Stimulated activated memory B cell treated with anti-CD40 and anti-IgM and Interleukin-4, amounts not matched to agents 10 μg/mL and 1 μg/mL and 100 μg/mL, for 72 hours (primary cell): Measurements from ENCODE around the gene ARHGAP42.
A peak's percentile ranks its signal among the peaks of the same experiment; 100 is the strongest.

Source experiments
- ATAC-seq: fragments of 150-1000 bp; cut with Tn5 transposase; 2 replicates; pipeline ENCODE4 v1.10.0; 2021
- H3K27ac Mint-ChIP-seq: one replicate; pipeline ENCODE4 v1.8.0; 2022; ENCODE audit warnings: mild to moderate bottlenecking, mixed read lengths
- H3K27me3 Mint-ChIP-seq: one replicate; pipeline ENCODE4 v1.8.0; 2022; ENCODE audit warnings: mixed read lengths
- H3K36me3 Mint-ChIP-seq: one replicate; pipeline ENCODE4 v1.8.0; 2022; ENCODE audit warnings: mixed read lengths
- H3K4me1 Mint-ChIP-seq: one replicate; pipeline ENCODE4 v1.8.0; 2022; ENCODE audit warnings: mixed read lengths
- H3K4me3 Mint-ChIP-seq: one replicate; pipeline ENCODE4 v1.8.0; 2022; ENCODE audit warnings: mild to moderate bottlenecking, moderate library complexity, mixed read lengths
- H3K9me3 Mint-ChIP-seq: one replicate; pipeline ENCODE4 v1.8.0; 2022; ENCODE audit warnings: mixed read lengths

The ARHGAP42 gene

DNA sequence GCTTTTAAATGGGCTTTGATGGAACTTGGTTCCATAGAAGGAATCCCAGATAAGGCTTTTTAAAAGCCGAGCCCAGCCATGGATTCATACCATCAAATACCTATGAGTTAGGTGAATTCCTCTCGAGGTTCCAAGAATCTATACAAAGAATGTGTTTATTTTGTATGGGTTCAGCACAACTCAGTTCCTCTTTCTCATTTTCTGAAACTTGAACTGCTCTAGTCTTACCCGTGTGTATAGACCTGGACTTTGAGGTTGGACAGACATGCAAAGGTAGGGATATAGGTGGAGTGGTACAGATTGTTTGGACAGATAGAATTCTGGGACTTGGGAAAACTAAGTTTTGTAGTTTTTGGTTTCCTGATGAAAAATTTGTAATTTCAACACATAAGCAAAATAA lies 344.6 kb downstream of the ARHGAP42 start:
- no peaks in the 10 kb centered on the region for H3K36me3 Mint-ChIP-seq
- peak; percentile 57 for ATAC-seq
- peak overlapping the region; percentile 2 for H3K27ac Mint-ChIP-seq
- no peaks in the 10 kb centered on the region for H3K27me3 Mint-ChIP-seq
- peaks cover 17% of the 10 kb centered on the region for H3K4me1 Mint-ChIP-seq
- no peak overlapping the region for H3K4me3 Mint-ChIP-seq
- H3K9me3 Mint-ChIP-seq: peaks cover 3% of the 10 kb centered on the region

DNA sequence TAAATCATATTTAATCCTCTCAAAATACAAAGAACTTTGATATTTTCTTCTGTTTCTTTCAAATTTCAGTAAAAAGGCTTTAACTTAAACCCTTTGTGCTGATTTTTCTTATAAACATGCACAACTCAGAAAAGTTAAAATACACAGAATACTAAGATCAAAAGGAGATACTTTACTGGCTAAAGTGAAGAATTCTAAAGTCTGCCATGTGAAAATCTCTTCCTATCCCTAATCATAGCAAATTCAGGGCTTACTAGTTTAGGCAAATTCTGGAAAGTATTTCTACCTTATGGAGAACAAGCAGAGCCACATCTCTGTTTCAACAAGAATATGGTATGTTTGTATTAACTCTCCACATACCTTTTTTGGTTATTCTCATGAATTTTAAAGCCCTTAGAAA lies 345.9 kb downstream of the ARHGAP42 start:
- no peak overlapping the region for H3K4me3 Mint-ChIP-seq
- peaks cover 3% of the 10 kb centered on the region for H3K9me3 Mint-ChIP-seq
- no peaks in the 10 kb centered on the region for H3K27me3 Mint-ChIP-seq
- ATAC-seq: no peak
- H3K27ac Mint-ChIP-seq: no peak overlapping the region
- no peaks in the 10 kb centered on the region for H3K36me3 Mint-ChIP-seq
- H3K4me1 Mint-ChIP-seq: peaks cover 17% of the 10 kb centered on the region

DNA sequence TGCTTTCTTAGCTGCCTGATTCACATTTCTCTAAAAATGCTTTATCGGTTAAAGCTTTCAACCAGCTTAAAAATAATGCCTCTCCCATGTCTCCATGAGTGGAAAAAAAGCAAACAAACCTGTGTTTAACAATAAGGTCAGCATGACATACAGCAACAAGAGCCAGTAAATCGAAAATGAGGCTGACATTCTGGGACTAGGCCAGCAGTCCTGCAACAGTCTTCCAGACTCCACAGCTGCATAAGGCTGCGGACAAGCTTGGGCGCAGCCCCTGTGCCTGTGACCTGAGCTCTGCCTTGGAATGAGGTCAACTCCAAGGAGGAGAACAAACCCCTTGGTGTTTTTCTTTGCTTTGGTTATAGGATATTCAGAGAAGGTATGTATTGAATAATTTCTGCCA lies 347.0 kb downstream of the ARHGAP42 start:
- no peaks in the 10 kb centered on the region for H3K27me3 Mint-ChIP-seq
- ATAC-seq: no peak
- no peaks in the 10 kb centered on the region for H3K36me3 Mint-ChIP-seq
- peaks cover 3% of the 10 kb centered on the region for H3K9me3 Mint-ChIP-seq
- no peak overlapping the region for H3K27ac Mint-ChIP-seq
- peaks cover 17% of the 10 kb centered on the region for H3K4me1 Mint-ChIP-seq
- no peak overlapping the region for H3K4me3 Mint-ChIP-seq

DNA sequence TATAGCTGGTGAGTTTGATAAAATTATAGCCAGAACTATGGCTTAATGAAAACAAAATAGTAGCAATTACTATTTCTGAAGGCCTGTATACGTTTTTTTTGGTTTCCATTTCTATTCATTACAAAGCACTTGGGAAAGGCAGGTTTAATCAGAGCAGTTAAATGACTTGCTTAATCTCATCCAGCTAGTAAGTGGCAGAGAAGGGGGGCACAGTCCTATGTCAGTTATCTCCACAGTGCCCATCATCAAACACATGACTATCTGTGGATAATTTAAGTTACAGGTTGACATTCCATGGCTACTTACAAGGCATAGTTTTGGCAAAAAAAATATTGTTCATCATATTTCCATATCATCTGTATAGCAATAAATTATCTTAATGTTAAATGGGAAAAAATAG lies 348.8 kb downstream of the ARHGAP42 start:
- no peak overlapping the region for H3K4me3 Mint-ChIP-seq
- no peak overlapping the region for H3K27ac Mint-ChIP-seq
- H3K4me1 Mint-ChIP-seq: peaks cover 11% of the 10 kb centered on the region
- H3K36me3 Mint-ChIP-seq: no peaks in the 10 kb centered on the region
- peaks cover 13% of the 10 kb centered on the region for H3K27me3 Mint-ChIP-seq
- no peak for ATAC-seq
- peaks cover 3% of the 10 kb centered on the region for H3K9me3 Mint-ChIP-seq
